ENCODE data around the gene RFLNA.

RFLNA gene

GRCh38 chr12:124338876-124339603, 44.1 kb downstream of the RFLNA start:
- DNase-seq, result no peak

GRCh38 chr12:124340080-124340900, 45.4 kb downstream of the RFLNA start:
- no peak for DNase-seq

GRCh38 chr12:124341645-124342069, 46.8 kb downstream of the RFLNA start:
- DNase-seq, result no peak

GRCh38 chr12:124344022-124344421, 49.1 kb downstream of the RFLNA start:
- DNase-seq, result no peak

- no peak for DNase-seq
These were observed 49.6 kb downstream of the RFLNA start for GRCh38 chr12:124344526-124344925.

GRCh38 chr12:124345795-124346194, 50.9 kb downstream of the RFLNA start:
- no peak for DNase-seq

- DNase-seq, result no peak
These were observed 51.7 kb downstream of the RFLNA start for GRCh38 chr12:124346425-124347168.

GRCh38 chr12:124347335-124347734, 52.4 kb downstream of the RFLNA start:
- DNase-seq, result no peak

- DNase-seq, result no peak
These were observed 53.1 kb downstream of the RFLNA start for GRCh38 chr12:124347805-124348658.

GRCh38 chr12:124348659-124349380, 53.9 kb downstream of the RFLNA start:
- DNase-seq, result no peak

- no peak for DNase-seq
These were observed 55.6 kb downstream of the RFLNA start for GRCh38 chr12:124350491-124350890.

GRCh38 chr12:124351422-124351821, 56.5 kb downstream of the RFLNA start:
- DNase-seq, result no peak

GRCh38 chr12:124352257-124352656, 57.4 kb downstream of the RFLNA start:
- no peak for DNase-seq

- no peak for DNase-seq
These were observed 57.9 kb downstream of the RFLNA start for GRCh38 chr12:124352839-124353238.

- DNase-seq, result no peak
These were observed 59.5 kb downstream of the RFLNA start for GRCh38 chr12:124354400-124354799.

- DNase-seq, result no peak
These were observed 61.3 kb downstream of the RFLNA start for GRCh38 chr12:124356221-124356620.

GRCh38 chr12:124357616-124358015, 62.7 kb downstream of the RFLNA start:
- no peak for DNase-seq

GRCh38 chr12:124358572-124358971, 63.7 kb downstream of the RFLNA start:
- DNase-seq, result no peak

- DNase-seq, result peak; percentile 63
These were observed 65.0 kb downstream of the RFLNA start for GRCh38 chr12:124359671-124360581.

- DNase-seq, result no peak
These were observed 66.4 kb downstream of the RFLNA start for GRCh38 chr12:124361074-124361970.
